EH (cell line): ENCODE data around the gene FBN2.
"Not testable (repeated sequence)": the region's sequence is repeated elsewhere in the genome, so short reads cannot be mapped to it uniquely, and the experiment has no call there.

Experiments
- DNase-seq: peaks from one replicate; pipeline ENCODE4 v3.0.0-alpha.2; 2015; ENCODE audit warnings: low read depth

The FBN2 gene

GRCh38 chr5:128426090-128426534 is 111.9 kb downstream of the FBN2 start:
- no peak for DNase-seq

GRCh38 chr5:128424646-128425045 is 113.4 kb downstream of the FBN2 start:
- peak; percentile 22 for DNase-seq

GRCh38 chr5:128422612-128423011 is 115.4 kb downstream of the FBN2 start:
- DNase-seq: no peak

DNA sequence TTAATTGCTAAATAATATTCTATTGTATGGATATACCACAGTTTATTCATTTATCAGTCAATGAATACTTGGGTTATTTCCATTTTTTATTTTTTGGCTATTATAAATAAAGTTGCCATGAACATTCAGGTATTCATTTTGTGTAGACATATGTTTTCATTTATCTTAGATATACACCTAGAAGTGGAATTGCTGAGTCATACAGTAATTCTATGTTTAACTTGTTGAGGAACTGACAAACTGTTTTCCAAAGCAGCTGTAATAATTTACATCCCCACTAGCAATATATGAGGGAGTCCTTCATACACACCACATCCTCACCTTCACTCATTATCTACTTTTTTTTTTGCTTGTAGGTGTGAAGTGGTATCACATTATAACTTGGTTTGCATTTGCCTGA is 123.6 kb downstream of the FBN2 start:
- no peak for DNase-seq

GRCh38 chr5:128413356-128413755 is 124.7 kb downstream of the FBN2 start:
- DNase-seq: peak; percentile 23

- DNase-seq: no peak
Measured at GRCh38 chr5:128412145-128412930, 125.7 kb downstream of the FBN2 start.

DNA sequence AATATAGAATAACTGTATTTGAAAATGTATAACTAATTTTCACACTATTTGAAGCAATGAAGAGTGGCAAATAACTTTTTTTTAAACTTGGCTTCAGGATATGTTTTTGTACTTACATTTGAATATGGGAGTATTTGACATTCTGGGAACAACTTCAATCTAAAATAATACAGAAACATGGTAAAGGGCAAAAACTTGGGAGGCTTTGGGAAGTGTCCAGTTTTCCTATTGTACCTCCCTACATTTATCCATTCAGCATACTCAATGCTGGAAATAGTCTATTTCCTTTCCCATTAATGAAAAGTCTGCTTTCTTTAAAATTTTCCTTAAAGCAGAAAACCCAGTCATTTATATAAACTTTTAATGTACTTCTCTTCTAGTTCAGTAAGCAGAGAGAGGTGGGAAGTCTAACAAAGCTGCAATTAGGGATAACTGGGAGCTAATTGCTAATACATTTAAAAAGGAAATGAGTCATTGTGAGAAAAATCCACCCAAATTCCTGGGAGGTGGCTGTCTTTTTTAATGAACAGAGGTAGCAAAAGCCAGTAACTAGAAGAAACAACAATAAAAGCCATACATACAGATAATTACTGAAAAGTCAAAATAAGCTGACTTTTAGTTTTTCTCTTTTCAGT is 128.8 kb downstream of the FBN2 start:
- DNase-seq: peak; percentile 61

GRCh38 chr5:128408622-128409021 is 129.4 kb downstream of the FBN2 start:
- DNase-seq: peak; percentile 72

GRCh38 chr5:128407944-128408343 is 130.1 kb downstream of the FBN2 start:
- no peak for DNase-seq

DNA sequence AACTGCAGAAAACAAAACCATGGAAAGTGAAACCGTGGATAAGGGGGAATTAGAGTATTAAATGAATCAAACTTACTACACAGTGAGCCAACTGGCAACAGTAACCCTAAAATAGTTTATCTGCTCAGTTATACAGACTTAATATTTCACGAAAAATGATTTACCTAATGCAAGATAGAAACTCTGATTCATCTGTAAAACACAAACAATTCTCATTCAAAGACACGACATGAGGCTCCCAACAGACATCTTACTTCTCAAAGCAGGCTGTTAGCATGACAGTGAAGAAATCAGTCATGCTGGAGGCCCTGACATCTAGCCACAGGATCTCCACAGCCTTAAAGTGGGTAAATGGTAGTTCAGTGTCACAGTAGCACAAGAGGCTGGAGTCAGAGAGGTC is 131.2 kb downstream of the FBN2 start:
- no peak for DNase-seq

DNA sequence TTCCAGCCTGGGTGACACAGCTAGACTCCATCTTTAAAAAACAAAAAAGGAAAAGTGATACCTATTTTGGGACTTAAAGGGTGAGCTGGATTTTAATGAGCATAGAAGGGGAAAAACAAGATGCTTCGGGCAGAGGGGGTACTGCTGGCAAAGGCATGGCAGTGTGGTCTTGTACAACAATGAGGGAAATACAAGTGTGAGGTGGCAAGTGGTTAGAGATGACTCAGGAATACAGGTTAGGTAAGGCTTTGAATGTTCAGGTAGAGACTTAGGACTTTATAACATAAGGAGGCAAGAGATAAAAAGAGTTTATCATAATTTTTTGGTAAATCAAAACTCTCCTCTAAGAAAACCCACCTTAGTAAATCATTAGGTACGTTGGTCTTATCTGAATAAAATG is 132.9 kb downstream of the FBN2 start:
- DNase-seq: no peak

GRCh38 chr5:128403333-128403732 is 134.7 kb downstream of the FBN2 start:
- DNase-seq: no peak

- no peak for DNase-seq
Measured at GRCh38 chr5:128402506-128402905, 135.5 kb downstream of the FBN2 start.

DNA sequence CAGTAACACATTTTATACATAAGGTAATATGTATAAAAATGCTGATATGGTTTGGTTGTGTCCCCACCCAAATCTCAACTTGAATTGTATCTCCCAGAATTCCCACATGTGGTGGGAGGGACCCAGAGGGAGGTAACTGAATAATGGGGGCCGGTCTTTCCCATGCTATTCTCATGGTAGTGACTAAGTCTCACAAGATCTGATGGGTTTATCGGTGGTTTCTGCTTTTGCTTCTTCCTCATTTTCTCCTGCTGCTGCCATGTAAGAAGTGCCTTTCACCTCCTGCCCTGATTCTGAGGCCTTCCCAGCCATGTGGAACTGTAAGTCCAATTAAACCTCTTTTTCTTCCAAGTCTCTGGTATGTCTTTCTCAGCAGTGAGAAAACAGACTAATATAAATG is 137.3 kb downstream of the FBN2 start:
- DNase-seq: not testable (repeated sequence)

DNA sequence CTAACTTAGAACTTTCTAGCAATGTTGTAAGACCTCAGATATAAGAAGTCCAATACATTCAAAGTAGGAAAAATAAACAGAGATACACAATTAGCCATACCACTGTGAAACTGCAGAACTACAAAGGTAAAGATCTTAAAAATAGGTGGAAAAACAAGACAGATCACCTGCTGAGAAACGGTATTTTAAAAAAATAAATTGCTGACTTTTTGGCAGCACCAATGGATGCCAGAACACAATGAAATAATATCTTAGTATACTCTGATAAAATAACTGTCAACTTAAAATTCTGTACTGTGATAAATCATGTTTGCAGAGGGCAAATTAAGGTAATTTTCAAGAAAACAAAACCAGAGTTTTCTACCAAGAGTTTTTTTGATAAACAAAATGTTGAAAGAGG is 138.9 kb downstream of the FBN2 start:
- DNase-seq: no peak

- DNase-seq: no peak
Measured at GRCh38 chr5:128397876-128398275, 140.2 kb downstream of the FBN2 start.

DNA sequence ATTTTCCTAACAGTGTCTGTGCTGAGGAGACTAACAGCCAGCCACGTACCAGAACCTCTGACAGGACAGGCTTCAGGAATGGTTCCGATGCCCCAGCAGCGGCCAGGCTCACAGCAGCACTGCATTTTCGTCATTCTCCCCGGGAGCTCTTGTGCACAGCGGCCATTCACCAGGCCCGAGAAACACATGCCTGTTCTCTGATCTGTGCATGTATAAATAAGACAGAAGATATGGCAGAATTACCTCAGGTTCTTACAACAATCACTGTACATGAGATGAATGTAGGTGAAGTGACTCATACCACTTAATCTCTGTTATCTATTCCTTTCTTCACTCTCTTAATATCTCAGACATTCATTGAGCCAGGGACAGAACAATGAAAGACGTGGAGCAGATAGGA is 143.0 kb downstream of the FBN2 start:
- DNase-seq: no peak

GRCh38 chr5:128384068-128384467 is 154.0 kb downstream of the FBN2 start:
- peak; percentile 21 for DNase-seq

DNA sequence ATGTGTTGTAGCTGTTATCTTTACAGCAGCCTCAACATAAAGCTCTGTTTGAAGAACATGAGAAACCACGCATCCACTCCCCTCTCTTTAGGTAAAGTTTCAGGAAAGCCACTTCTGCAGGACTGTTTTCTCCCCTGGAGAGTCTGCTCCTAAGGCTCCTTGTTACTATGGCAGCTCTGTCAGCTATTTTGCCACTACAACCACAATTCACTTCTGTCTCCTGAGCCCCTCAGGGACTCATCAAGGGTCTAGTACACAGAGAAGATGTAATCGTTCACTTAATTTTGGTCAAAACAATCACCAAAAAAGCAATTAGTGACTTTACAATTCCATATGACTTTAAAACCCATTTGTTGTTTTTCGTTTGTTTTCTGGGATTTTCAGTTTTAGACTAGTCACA is 157.7 kb downstream of the FBN2 start:
- no peak for DNase-seq

- DNase-seq: peak; percentile 37
Measured at GRCh38 chr5:128378632-128379031, 159.4 kb downstream of the FBN2 start.

DNA sequence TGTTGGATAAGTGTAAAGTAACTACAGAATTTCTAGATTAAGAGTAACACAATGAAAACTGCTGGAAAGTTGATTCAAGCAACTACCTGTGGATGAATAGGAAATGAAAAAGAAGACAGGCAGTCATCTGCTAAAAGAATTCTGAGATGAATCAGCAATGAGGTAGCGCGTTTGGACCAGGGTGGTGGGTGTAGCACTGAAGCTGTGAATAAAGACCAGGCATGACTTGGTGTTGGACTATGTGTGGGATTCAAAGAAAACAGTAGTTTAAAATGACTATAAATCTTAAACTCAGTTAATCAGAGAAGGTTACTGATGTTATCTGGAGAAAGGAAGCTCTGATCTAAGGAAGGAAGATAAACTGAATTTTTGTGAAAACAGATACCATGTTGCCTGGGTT is 159.8 kb downstream of the FBN2 start:
- DNase-seq: peak; percentile 52

DNA sequence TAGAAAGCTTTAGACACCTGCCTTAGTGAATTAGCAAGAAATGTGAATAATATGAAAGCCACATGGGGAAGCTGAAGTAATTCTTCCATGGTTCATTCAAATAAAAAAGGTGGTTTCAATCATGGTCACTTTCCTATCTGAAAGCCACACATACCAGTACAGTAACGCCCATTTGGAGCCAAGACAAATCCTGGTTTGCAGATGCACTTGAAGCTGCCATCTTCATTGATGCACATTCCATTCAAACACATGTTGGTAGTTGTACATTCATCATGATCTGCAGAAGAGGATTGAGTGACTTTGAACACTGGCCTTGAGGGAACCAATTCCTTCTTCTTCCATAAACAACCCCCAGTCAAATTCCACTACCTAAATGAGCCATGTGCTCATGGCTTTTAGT is 161.5 kb downstream of the FBN2 start:
- peak; percentile 8 for DNase-seq

DNA sequence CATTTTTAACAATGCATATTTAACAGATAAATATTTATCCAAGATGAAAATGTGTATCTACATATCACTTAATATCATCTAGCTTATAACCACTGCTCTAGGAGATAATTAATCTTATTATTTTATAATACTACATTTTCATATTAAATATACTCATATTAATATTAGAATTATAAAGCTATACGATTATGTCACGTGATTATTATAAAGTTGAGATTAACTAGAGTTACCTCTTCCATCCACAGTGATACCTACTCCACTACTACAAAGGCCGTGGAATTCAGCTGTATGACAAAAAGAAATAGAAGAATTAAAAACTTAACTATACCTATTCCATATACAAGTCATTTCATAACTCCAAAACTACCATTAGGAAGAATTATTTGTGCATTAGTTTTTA is 171.9 kb downstream of the FBN2 start:
- DNase-seq: no peak

DNA sequence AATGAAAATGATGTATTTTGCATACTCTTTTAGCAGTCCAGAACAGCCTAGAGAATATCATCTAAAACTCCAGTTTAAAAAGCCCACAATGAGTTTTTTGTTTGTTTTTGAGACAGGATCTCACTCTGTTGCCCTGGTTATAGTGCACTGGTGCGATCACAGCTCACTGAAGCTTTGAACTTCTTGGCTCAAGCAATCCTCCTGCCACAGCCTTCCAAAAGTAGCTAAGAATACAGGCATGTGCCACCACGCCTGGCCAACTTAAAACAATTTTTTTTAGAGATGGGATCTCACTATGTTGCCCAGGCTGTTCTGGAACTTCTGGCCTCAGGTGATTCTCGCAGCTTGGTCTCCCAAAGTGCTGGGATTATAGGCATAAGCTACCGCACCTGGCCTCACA is 175.7 kb downstream of the FBN2 start:
- no peak for DNase-seq
